Activated naive CD4-positive, alpha-beta T cell treated with anti-CD3 and anti-CD28 coated beads, Interleukin-2, amount 10 ng/mL, durations not matched to agents 7 days and 5 days (primary cell): ENCODE measurements around the gene SPOUT1.
"Not testable (repeated sequence)": the region's sequence is repeated elsewhere in the genome, so short reads cannot be mapped to it uniquely, and the experiment has no call there.

Source experiments
- CTCF ChIA-PET: fragments of 350-600 bp; sonication (Branson Sonifier 250); formaldehyde crosslinking; loops from one replicate; lab custom pipeline; 2021; ENCODE audit warnings: antibody characterized with exemption; lab: Charles Lee
- DNase-seq: peaks from one replicate; pipeline ENCODE4 v3.0.0-alpha.2; 2020
- H3K27ac Mint-ChIP-seq: one replicate; pipeline ENCODE4 v1.8.0; 2021; ENCODE audit warnings: mild to moderate bottlenecking, moderate library complexity, mixed read lengths
- H3K27me3 Mint-ChIP-seq: one replicate; pipeline ENCODE4 v1.8.0; 2021; ENCODE audit warnings: mild to moderate bottlenecking, mixed read lengths
- H3K36me3 Mint-ChIP-seq: one replicate; pipeline ENCODE4 v1.8.0; 2021; ENCODE audit warnings: mixed read lengths
- H3K4me1 Mint-ChIP-seq: one replicate; pipeline ENCODE4 v1.8.0; 2021; ENCODE audit warnings: mixed read lengths
- H3K4me3 Mint-ChIP-seq: one replicate; pipeline ENCODE4 v1.8.0; 2021; ENCODE audit warnings: mild to moderate bottlenecking, moderate library complexity, mixed read lengths
- H3K9me3 Mint-ChIP-seq: one replicate; pipeline ENCODE4 v1.8.0; 2021; ENCODE audit warnings: mixed read lengths

SPOUT1 gene

GRCh38 chr9:128787659-128788058, 41.9 kb downstream of the SPOUT1 start:
- H3K27ac Mint-ChIP-seq: peak overlapping the region; percentile 95
- peak overlapping the region; percentile 95 for H3K4me3 Mint-ChIP-seq
- no peaks in the 10 kb centered on the region for H3K9me3 Mint-ChIP-seq
- H3K36me3 Mint-ChIP-seq: peaks cover 5% of the 10 kb centered on the region
- H3K4me1 Mint-ChIP-seq: peaks cover 22% of the 10 kb centered on the region
- peaks cover 3% of the 10 kb centered on the region for H3K27me3 Mint-ChIP-seq
- DNase-seq: peak; percentile 41
- CTCF ChIA-PET: interaction anchor here (1.7 kb wide), 1 partner anchor 30 kb away, joined by 5 read pairs; the partner anchor contains the start of gene ENDOG

GRCh38 chr9:128786681-128787601, 42.7 kb downstream of the SPOUT1 start, which contains the start of gene TBC1D13:
TSS of gene TBC1D13 (plus strand) at chr9:128787253. CDS start at chr9:128787354, 101 bp downstream.
- peak within 1 kb of the TSS; percentile 95 for H3K4me3 Mint-ChIP-seq
- peaks cover 3% of the 10 kb centered on the region for H3K36me3 Mint-ChIP-seq
- H3K27me3 Mint-ChIP-seq: peaks cover 3% of the 10 kb centered on the region
- no peaks in the 10 kb centered on the region for H3K9me3 Mint-ChIP-seq
- CTCF ChIA-PET: interaction anchor here (0.8 kb wide), 1 partner anchor 16 kb away, joined by 4 read pairs; no protein-coding TSS in a partner anchor
- DNase-seq: peak; percentile 92
- peak within 1 kb of the TSS; percentile 95 for H3K27ac Mint-ChIP-seq
- peaks cover 22% of the 10 kb centered on the region for H3K4me1 Mint-ChIP-seq

- H3K27me3 Mint-ChIP-seq: peaks cover 3% of the 10 kb centered on the region
These were observed 44.2 kb downstream of the SPOUT1 start for GRCh38 chr9:128785427-128785826.

GRCh38 chr9:128782669-128783068, 46.9 kb downstream of the SPOUT1 start:
- CTCF ChIA-PET: interaction anchor here (0.7 to 1.8 kb wide), 3 partner anchors 10 to 50 kb away, joined by 3 to 5 read pairs (median 3); no protein-coding TSS in a partner anchor
- H3K27ac Mint-ChIP-seq: no peak overlapping the region
- H3K4me3 Mint-ChIP-seq: no peak overlapping the region
- no peak for DNase-seq
- H3K4me1 Mint-ChIP-seq: peaks cover 7% of the 10 kb centered on the region
- H3K9me3 Mint-ChIP-seq: peaks cover 3% of the 10 kb centered on the region
- peaks cover 3% of the 10 kb centered on the region for H3K27me3 Mint-ChIP-seq
- no peaks in the 10 kb centered on the region for H3K36me3 Mint-ChIP-seq

More at GRCh38 chr9:128785427-128785826, 44.2 kb downstream of the SPOUT1 start:
- Mint-ChIP-seq H3K4me1 (peaks cover 22% of the 10 kb centered on the region), H3K27ac (no peak overlapping the region), H3K36me3 (peaks cover 2% of the 10 kb centered on the region), H3K4me3 (no peak overlapping the region), H3K9me3 (peaks cover 3% of the 10 kb centered on the region)
- DNase-seq: no peak
- CTCF ChIA-PET: interaction anchor here (1.1 kb wide), 1 partner anchor 32 kb away, joined by 3 read pairs; no protein-coding TSS in a partner anchor

GRCh38 chr9:128781187-128782070, 48.2 kb downstream of the SPOUT1 start:
- peaks cover 3% of the 10 kb centered on the region for H3K4me1 Mint-ChIP-seq
- no peak overlapping the region for H3K27ac Mint-ChIP-seq
- CTCF ChIA-PET: interaction anchor here (1.1 to 1.8 kb wide), 2 partner anchors 9 to 33 kb away, joined by 3 to 5 read pairs; no protein-coding TSS in a partner anchor
- DNase-seq: no peak
- H3K36me3 Mint-ChIP-seq: no peaks in the 10 kb centered on the region
- H3K9me3 Mint-ChIP-seq: peaks cover 3% of the 10 kb centered on the region
- no peak overlapping the region for H3K4me3 Mint-ChIP-seq
- no peaks in the 10 kb centered on the region for H3K27me3 Mint-ChIP-seq

GRCh38 chr9:128780093-128780492, 49.5 kb downstream of the SPOUT1 start:
- CTCF ChIA-PET, H3K9me3 Mint-ChIP-seq: not testable (repeated sequence)

GRCh38 chr9:128774804-128775203, 54.8 kb downstream of the SPOUT1 start:
- peaks cover 19% of the 10 kb centered on the region for H3K4me1 Mint-ChIP-seq
- DNase-seq: no peak
- H3K9me3 Mint-ChIP-seq: peaks cover 6% of the 10 kb centered on the region
- H3K27ac Mint-ChIP-seq: no peak overlapping the region
- peaks cover 10% of the 10 kb centered on the region for H3K27me3 Mint-ChIP-seq
- H3K36me3 Mint-ChIP-seq: peaks cover 3% of the 10 kb centered on the region
- CTCF ChIA-PET: interaction anchor here (1.1 kb wide), 1 partner anchor 43 kb away, joined by 3 read pairs; no protein-coding TSS in a partner anchor
- H3K4me3 Mint-ChIP-seq: no peak overlapping the region

More at GRCh38 chr9:128780093-128780492, 49.5 kb downstream of the SPOUT1 start:
- H3K27ac Mint-ChIP-seq, H3K4me3 Mint-ChIP-seq, DNase-seq, H3K27me3 Mint-ChIP-seq, H3K36me3 Mint-ChIP-seq, H3K4me1 Mint-ChIP-seq: not testable (repeated sequence)

GRCh38 chr9:128773049-128773448, 56.5 kb downstream of the SPOUT1 start:
- H3K4me3 Mint-ChIP-seq: peak overlapping the region; percentile 89
- H3K4me1 Mint-ChIP-seq: peaks cover 23% of the 10 kb centered on the region
- no peak for DNase-seq
- CTCF ChIA-PET: interaction anchor here (1.2 kb wide), 1 partner anchor 9 kb away, joined by 5 read pairs; no protein-coding TSS in a partner anchor
- peak overlapping the region; percentile 75 for H3K27ac Mint-ChIP-seq
- peaks cover 3% of the 10 kb centered on the region for H3K36me3 Mint-ChIP-seq
- H3K27me3 Mint-ChIP-seq: peaks cover 10% of the 10 kb centered on the region
- H3K9me3 Mint-ChIP-seq: peaks cover 6% of the 10 kb centered on the region

GRCh38 chr9:128771745-128772519, 57.7 kb downstream of the SPOUT1 start, which contains the start of gene ZER1:
TSS of gene ZER1 (minus strand) at chr9:128771927. CDS start at chr9:128755565, 16,362 bp downstream.
- Mint-ChIP-seq H3K4me1 (peaks cover 23% of the 10 kb centered on the region), H3K27me3 (peaks cover 10% of the 10 kb centered on the region), H3K27ac (peak within 1 kb of the TSS; percentile 98), H3K36me3 (peaks cover 3% of the 10 kb centered on the region), H3K4me3 (peak within 1 kb of the TSS; percentile 89), H3K9me3 (peaks cover 6% of the 10 kb centered on the region)
- peak; percentile 95 for DNase-seq
- CTCF ChIA-PET: interaction anchor here (1.1 to 1.2 kb wide), 2 partner anchors 10 to 46 kb away, joined by 3 to 5 read pairs; partner anchors contain the start of gene ENDOG

- peaks cover 3% of the 10 kb centered on the region for H3K36me3 Mint-ChIP-seq
- CTCF ChIA-PET: interaction anchor here (1.1 to 1.2 kb wide), 3 partner anchors 16 to 122 kb away, joined by 3 to 4 read pairs (median 3); partner anchors contain the start of genes ENDOG and TBC1D13
- peak overlapping the region; percentile 89 for H3K4me3 Mint-ChIP-seq
- H3K27ac Mint-ChIP-seq: peak overlapping the region; percentile 98
- DNase-seq: no peak
- peaks cover 23% of the 10 kb centered on the region for H3K4me1 Mint-ChIP-seq
- peaks cover 6% of the 10 kb centered on the region for H3K9me3 Mint-ChIP-seq
- peaks cover 10% of the 10 kb centered on the region for H3K27me3 Mint-ChIP-seq
These were observed 58.4 kb downstream of the SPOUT1 start for GRCh38 chr9:128771094-128771721.

- DNase-seq: no peak
- H3K9me3 Mint-ChIP-seq: peaks cover 4% of the 10 kb centered on the region
- H3K4me1 Mint-ChIP-seq: peaks cover 23% of the 10 kb centered on the region
- peaks cover 3% of the 10 kb centered on the region for H3K36me3 Mint-ChIP-seq
- peaks cover 6% of the 10 kb centered on the region for H3K27me3 Mint-ChIP-seq
- peak overlapping the region; percentile 89 for H3K4me3 Mint-ChIP-seq
- CTCF ChIA-PET: interaction anchor here (1.1 to 1.2 kb wide), 3 partner anchors 16 to 121 kb away, joined by 3 to 4 read pairs (median 3); partner anchors contain the start of genes ENDOG and TBC1D13
- H3K27ac Mint-ChIP-seq: peak overlapping the region; percentile 98
These were observed 59.1 kb downstream of the SPOUT1 start for GRCh38 chr9:128770286-128771030.
